ENCODE data around the gene TULP1. TPM values are rescaled to one million over a fixed set of nuclear protein-coding genes. Genes with fewer than 3 reads are reported as not detected.
A peak's percentile ranks its signal among the peaks of the same experiment; 100 is the strongest.

TULP1 gene
- total RNA-seq, 1 experiment from 2014 or later, result not detected

GRCh38 chr6:35533981-35534380 lies 21.3 kb upstream of the TULP1 start:
- no CpG with 5 or more reads among the region's 6 CpGs for WGBS (ENCODE audit: extremely low coverage, insufficient read length, low lambda C conversion rate)
- Histone ChIP-seq H2BK5ac (ENCODE audit: insufficient read length, low read length) (no peak overlapping the region), H3K79me2 (ENCODE audit: insufficient read depth, low read length) (no peaks in the 10 kb centered on the region), H4K8ac (replicated peaks; ENCODE audit: insufficient read length, low read depth, low read length) (no peak overlapping the region), H3K27ac (ENCODE audit: insufficient read length, low read depth, low read length) (no peak overlapping the region), H2AFZ (ENCODE audit: low read length) (no peak overlapping the region), H2BK15ac (ENCODE audit: low read depth, low read length) (no peak overlapping the region), H3K79me1 (ENCODE audit: insufficient read depth, low read depth, low read length, poor library complexity, severe bottlenecking) (no peaks in the 10 kb centered on the region), H3K4me2 (ENCODE audit: insufficient read depth, insufficient read length, low read length) (no peak overlapping the region), H2BK120ac (ENCODE audit: low read depth, low read length, poor library complexity, severe bottlenecking) (no peak overlapping the region), H4K20me1 (ENCODE audit: control insufficient read depth, insufficient read depth, insufficient read length) (no peaks in the 10 kb centered on the region), H2BK12ac (ENCODE audit: insufficient read length, low read depth, low read length) (no peak overlapping the region), H3K9ac (ENCODE audit: extremely low read depth, insufficient read length, low read length) (no peak overlapping the region), H4K91ac (ENCODE audit: insufficient read length, low read depth, low read length) (no peak overlapping the region), H3K4ac (ENCODE audit: low read depth, low read length) (no peak overlapping the region), H3K23ac (ENCODE audit: insufficient read length, low read depth, low read length) (no peak overlapping the region), H3K14ac (ENCODE audit: insufficient read depth, low read length) (no peak overlapping the region), H3K27me3 (ENCODE audit: insufficient read depth, low read length) (no peaks in the 10 kb centered on the region), H3T11ph (ENCODE audit: low read length) (no peak overlapping the region), H3K4me1 (ENCODE audit: insufficient read depth, low read length) (no peaks in the 10 kb centered on the region; the same call in 1 of the 2 replicates), H4K5ac (ENCODE audit: insufficient read length, low read depth, low read length) (no peak overlapping the region), H3K23me2 (ENCODE audit: insufficient read length, low read depth, low read length, poor library complexity, severe bottlenecking) (no peaks in the 10 kb centered on the region), H2BK20ac (ENCODE audit: low read depth, low read length, poor library complexity, severe bottlenecking) (no peak overlapping the region), H3K9me3 (ENCODE audit: control insufficient read depth, low read depth, low read length) (no peaks in the 10 kb centered on the region), H3K56ac (ENCODE audit: insufficient read length, low read depth, low read length) (no peak overlapping the region), H3K18ac (ENCODE audit: insufficient read length, low read depth, low read length) (no peak overlapping the region), H2AK5ac (ENCODE audit: insufficient read length, low read length) (no peak overlapping the region)
- Mint-ChIP-seq H3K36me3 (ENCODE audit: insufficient read depth in 1 of 3, low read depth in 3 of 3) (no peaks in the 10 kb centered on the region), H3K27ac (peak overlapping the region in 2 of 3 experiments; percentile 30 to 53; a peak in 1 of 7 replicates), H3K27me3 (ENCODE audit: low read depth) (no peaks in the 10 kb centered on the region; the same call in 1 of the 2 replicates), H3K4me1 (peaks cover 17 to 32% of the 10 kb centered on the region in 2 experiments), H3K4me3 (0 out of 5 replicates have a peak overlapping the region, but pooled peaks of 1 of the 2 experiments have one; percentile 13), H3K9me3 (no peaks in the 10 kb centered on the region; a peak in 1 of 5 replicates)
- TF ChIP-seq CTCF (conservative IDR thresholded peaks at IDR 0.05), result no peak
- DNase-seq, result no peak
